Esophagus muscularis mucosa (tissue), 4 donors: ENCODE results near the gene NKAIN4.

Source experiments
- EP300 ChIP-seq: sonication (generic); formaldehyde crosslinking; IDR thresholded peaks from one replicate; pipeline ENCODE4 v1.6.1; 2017; ENCODE audit warnings: antibody characterized with exemption
- POLR2A ChIP-seq: fragments of 450-650 bp; IDR thresholded peaks from one replicate; pipeline ENCODE4 v1.6.1; 2017; ENCODE audit warnings: antibody characterized with exemption, moderate library complexity, mild to moderate bottlenecking, low read depth
- POLR2AphosphoS5 ChIP-seq, 2 donors: sonication (generic); formaldehyde crosslinking; IDR thresholded peaks; one replicate each; pipeline ENCODE4 v1.6.1; 2017; ENCODE audit warnings: antibody characterized with exemption in 2 of 2
- TF ChIP-seq, protein P1 (sequence below), 3 experiments: fragments of 200-600 bp in 2 of 3; fragments of 450-650 bp in 1 of 3; sonication (generic) in 2 of 3; IDR thresholded peaks; one replicate each; pipeline ENCODE4 v1.5.1; 2017 to 2019; ENCODE audit warnings: antibody characterized with exemption in 3 of 3, mild to moderate bottlenecking in 2 of 3, moderate library complexity in 1 of 3

- TF ChIP-seq, protein P1, sequence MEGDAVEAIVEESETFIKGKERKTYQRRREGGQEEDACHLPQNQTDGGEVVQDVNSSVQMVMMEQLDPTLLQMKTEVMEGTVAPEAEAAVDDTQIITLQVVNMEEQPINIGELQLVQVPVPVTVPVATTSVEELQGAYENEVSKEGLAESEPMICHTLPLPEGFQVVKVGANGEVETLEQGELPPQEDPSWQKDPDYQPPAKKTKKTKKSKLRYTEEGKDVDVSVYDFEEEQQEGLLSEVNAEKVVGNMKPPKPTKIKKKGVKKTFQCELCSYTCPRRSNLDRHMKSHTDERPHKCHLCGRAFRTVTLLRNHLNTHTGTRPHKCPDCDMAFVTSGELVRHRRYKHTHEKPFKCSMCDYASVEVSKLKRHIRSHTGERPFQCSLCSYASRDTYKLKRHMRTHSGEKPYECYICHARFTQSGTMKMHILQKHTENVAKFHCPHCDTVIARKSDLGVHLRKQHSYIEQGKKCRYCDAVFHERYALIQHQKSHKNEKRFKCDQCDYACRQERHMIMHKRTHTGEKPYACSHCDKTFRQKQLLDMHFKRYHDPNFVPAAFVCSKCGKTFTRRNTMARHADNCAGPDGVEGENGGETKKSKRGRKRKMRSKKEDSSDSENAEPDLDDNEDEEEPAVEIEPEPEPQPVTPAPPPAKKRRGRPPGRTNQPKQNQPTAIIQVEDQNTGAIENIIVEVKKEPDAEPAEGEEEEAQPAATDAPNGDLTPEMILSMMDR (IDR thresholded peaks at IDR 0.05): no peak
- TF ChIP-seq POLR2A (no peak), POLR2AphosphoS5 (IDR thresholded peaks at IDR 0.05) (no peak), EP300 (no peak)
Measured at GRCh38 chr20:63297796-63298572, 43.7 kb upstream of the NKAIN4 start.
